Inflammatory macrophage (primary cell): ENCODE results near the gene NOS1AP.

Source experiments
- DNase-seq, 2 donors: peaks; one replicate each; pipeline ENCODE4 v3.0.0-alpha.2; 2020 to 2022

The NOS1AP gene

GRCh38 chr1:162222014-162222413, 152.5 kb downstream of the NOS1AP start:
- no peak for DNase-seq

GRCh38 chr1:162222730-162223129, 153.2 kb downstream of the NOS1AP start:
- DNase-seq = no peak

- no peak for DNase-seq
These were observed 154.0 kb downstream of the NOS1AP start for GRCh38 chr1:162223488-162223887.

GRCh38 chr1:162224267-162224666, 154.8 kb downstream of the NOS1AP start:
- no peak for DNase-seq

GRCh38 chr1:162228586-162228985, 159.1 kb downstream of the NOS1AP start:
- DNase-seq = no peak

- peak; percentile 55 to 67 for DNase-seq
These were observed 160.1 kb downstream of the NOS1AP start for GRCh38 chr1:162229549-162229948.

- DNase-seq = peak; percentile 14 to 17
These were observed 160.6 kb downstream of the NOS1AP start for GRCh38 chr1:162230096-162230495.

GRCh38 chr1:162230517-162230916, 161.0 kb downstream of the NOS1AP start:
- peak in 1 of 2 donors; percentile 28 for DNase-seq

- DNase-seq = no peak
These were observed 162.7 kb downstream of the NOS1AP start for GRCh38 chr1:162232034-162232711.

- DNase-seq = no peak
These were observed 163.6 kb downstream of the NOS1AP start for GRCh38 chr1:162233066-162233465.

- DNase-seq = no peak
These were observed 164.4 kb downstream of the NOS1AP start for GRCh38 chr1:162233937-162234336.

GRCh38 chr1:162234571-162234970, 165.1 kb downstream of the NOS1AP start:
- no peak for DNase-seq

GRCh38 chr1:162235241-162235800, 165.8 kb downstream of the NOS1AP start:
- DNase-seq = peak; percentile 82 to 88

GRCh38 chr1:162236201-162236600, 166.7 kb downstream of the NOS1AP start:
- no peak for DNase-seq

GRCh38 chr1:162236618-162237017, 167.1 kb downstream of the NOS1AP start:
- DNase-seq = peak; percentile 24 to 39

GRCh38 chr1:162240577-162240976, 171.1 kb downstream of the NOS1AP start:
- no peak for DNase-seq

GRCh38 chr1:162242804-162243203, 173.3 kb downstream of the NOS1AP start:
- DNase-seq = no peak

GRCh38 chr1:162248854-162249535, 179.5 kb downstream of the NOS1AP start:
- no peak for DNase-seq

GRCh38 chr1:162250004-162250730, 180.7 kb downstream of the NOS1AP start:
- DNase-seq = no peak

GRCh38 chr1:162251102-162251501, 181.6 kb downstream of the NOS1AP start:
- DNase-seq = no peak

GRCh38 chr1:162252214-162252613, 182.7 kb downstream of the NOS1AP start:
- DNase-seq = no peak

- no peak for DNase-seq
These were observed 184.3 kb downstream of the NOS1AP start for GRCh38 chr1:162253790-162254189.

- DNase-seq = no peak
These were observed 186.8 kb downstream of the NOS1AP start for GRCh38 chr1:162256287-162256686.
